Hematopoietic multipotent progenitor cell treated with erythropoietin and hydrocortisone succinate and interleukin-3 and kit ligand, for 15 days (in vitro differentiated cells): ENCODE measurements around the gene SLC13A5.
"Not testable (repeated sequence)": the region's sequence is repeated elsewhere in the genome, so short reads cannot be mapped to it uniquely, and the experiment has no call there.

Experiments
- DNase-seq: peaks from one replicate; pipeline ENCODE4 v3.0.0-alpha.2; 2015; ENCODE audit warnings: low spot score

SLC13A5 gene

GRCh38 chr17:6711081-6711674, 2.0 kb downstream of the SLC13A5 start:
- no peak for DNase-seq

- no peak for DNase-seq
Measured at GRCh38 chr17:6710317-6710716, 2.9 kb downstream of the SLC13A5 start.

- no peak for DNase-seq
Measured at GRCh38 chr17:6708357-6708961, 4.7 kb downstream of the SLC13A5 start.

- DNase-seq: no peak
Measured at GRCh38 chr17:6706996-6707395, 6.2 kb downstream of the SLC13A5 start.

GRCh38 chr17:6706499-6706898, 6.7 kb downstream of the SLC13A5 start:
- DNase-seq: no peak

- DNase-seq: no peak
Measured at GRCh38 chr17:6704470-6705052, 8.6 kb downstream of the SLC13A5 start.

- no peak for DNase-seq
Measured at GRCh38 chr17:6703751-6704150, 9.4 kb downstream of the SLC13A5 start.

- DNase-seq: no peak
Measured at GRCh38 chr17:6702567-6703215, 10.5 kb downstream of the SLC13A5 start.

GRCh38 chr17:6701719-6702118, 11.4 kb downstream of the SLC13A5 start:
- DNase-seq: no peak

GRCh38 chr17:6700948-6701307, 12.2 kb downstream of the SLC13A5 start:
- no peak for DNase-seq

- no peak for DNase-seq
Measured at GRCh38 chr17:6699997-6700947, 12.9 kb downstream of the SLC13A5 start.

GRCh38 chr17:6698004-6698403, 15.2 kb downstream of the SLC13A5 start:
- no peak for DNase-seq

GRCh38 chr17:6696906-6697305, 16.3 kb downstream of the SLC13A5 start:
- DNase-seq: no peak

GRCh38 chr17:6695565-6695964, 17.6 kb downstream of the SLC13A5 start:
- no peak for DNase-seq

GRCh38 chr17:6695051-6695450, 18.1 kb downstream of the SLC13A5 start:
- DNase-seq: no peak

GRCh38 chr17:6691958-6692357, 21.2 kb downstream of the SLC13A5 start:
- DNase-seq: not testable (repeated sequence)

- no peak for DNase-seq
Measured at GRCh38 chr17:6691546-6691945, 21.6 kb downstream of the SLC13A5 start.

- no peak for DNase-seq
Measured at GRCh38 chr17:6690641-6691040, 22.5 kb downstream of the SLC13A5 start.

- DNase-seq: no peak
Measured at GRCh38 chr17:6688944-6689343, 24.2 kb downstream of the SLC13A5 start.

- DNase-seq: no peak
Measured at GRCh38 chr17:6686026-6686425, 27.1 kb downstream of the SLC13A5 start.

GRCh38 chr17:6684881-6685767, 28.0 kb downstream of the SLC13A5 start:
- no peak for DNase-seq
